Measurements from ENCODE around the gene BUB3. TPM values are rescaled to one million over a fixed set of nuclear protein-coding genes. Genes with fewer than 3 reads are reported as not detected.
A peak's percentile ranks its signal among the peaks of the same experiment; 100 is the strongest.

BUB3 gene
- total RNA-seq, 1 experiment from 2014 or later, result 113 TPM

GRCh38 chr10:123153486-123154091 is 613 bp upstream of the BUB3 start:
- peaks cover 32% of the 10 kb centered on the region for H3K36me3 Mint-ChIP-seq (ENCODE audit: insufficient read depth, unreplicated experiment)
- intact Hi-C loops (cut with micrococcal nuclease; ENCODE audit: unreplicated experiment), result no loop called here
- H3K27ac Mint-ChIP-seq (ENCODE audit: unreplicated experiment), result peak overlapping the region; percentile 96
- no peak for TF ChIP-seq CTCF (IDR thresholded peaks at IDR 0.05; ENCODE audit: unreplicated experiment)
- peaks cover 11% of the 10 kb centered on the region for H3K27me3 Mint-ChIP-seq (ENCODE audit: unreplicated experiment)
- peak overlapping the region; percentile 93 for H3K4me3 Mint-ChIP-seq (ENCODE audit: low read depth, unreplicated experiment)
- H3K9me3 Mint-ChIP-seq (ENCODE audit: low read depth, unreplicated experiment), result no peaks in the 10 kb centered on the region
- H3K4me1 Mint-ChIP-seq (ENCODE audit: low read depth, unreplicated experiment), result peaks cover 27% of the 10 kb centered on the region
- CTCF ChIA-PET, result interaction anchor here (0.9 to 1.0 kb wide), 2 partner anchors 14 to 224 kb away, joined by 3 to 6 read pairs; no protein-coding TSS in a partner anchor
- DNase-seq, result no peak
- BruUV-seq (replicated peaks), result no TSS peak

- peaks cover 32% of the 10 kb centered on the region for H3K36me3 Mint-ChIP-seq (ENCODE audit: insufficient read depth, unreplicated experiment)
- intact Hi-C loops (cut with micrococcal nuclease; ENCODE audit: unreplicated experiment), result no loop called here
- BruUV-seq (replicated peaks), result no TSS peak
- peak; percentile 42 for DNase-seq
- TF ChIP-seq CTCF (IDR thresholded peaks at IDR 0.05; ENCODE audit: unreplicated experiment), result no peak
- no peaks in the 10 kb centered on the region for H3K9me3 Mint-ChIP-seq (ENCODE audit: low read depth, unreplicated experiment)
- H3K27me3 Mint-ChIP-seq (ENCODE audit: unreplicated experiment), result no peaks in the 10 kb centered on the region
- peak overlapping the region; percentile 93 for H3K4me3 Mint-ChIP-seq (ENCODE audit: low read depth, unreplicated experiment)
- H3K27ac Mint-ChIP-seq (ENCODE audit: unreplicated experiment), result peak overlapping the region; percentile 96
- peaks cover 27% of the 10 kb centered on the region for H3K4me1 Mint-ChIP-seq (ENCODE audit: low read depth, unreplicated experiment)
- CTCF ChIA-PET, result interaction anchor here (0.9 kb wide), 1 partner anchor 223 kb away, joined by 3 read pairs; no protein-coding TSS in a partner anchor
Observed at GRCh38 chr10:123154711-123155505, 706 bp downstream of the BUB3 start.

- intact Hi-C loops (cut with micrococcal nuclease; ENCODE audit: unreplicated experiment), result no loop called here
- peak overlapping the region; percentile 56 for H3K27ac Mint-ChIP-seq (ENCODE audit: unreplicated experiment)
- H3K4me1 Mint-ChIP-seq (ENCODE audit: low read depth, unreplicated experiment), result peaks cover 27% of the 10 kb centered on the region
Observed at GRCh38 chr10:123156078-123156477, 1.9 kb downstream of the BUB3 start.

GRCh38 chr10:123157210-123157609 is 3.0 kb downstream of the BUB3 start:
- peak overlapping the region; percentile 32 for H3K27ac Mint-ChIP-seq (ENCODE audit: unreplicated experiment)
- CTCF ChIA-PET, result no interaction called here
- no peak for DNase-seq
- no peaks in the 10 kb centered on the region for H3K27me3 Mint-ChIP-seq (ENCODE audit: unreplicated experiment)
- no peaks in the 10 kb centered on the region for H3K9me3 Mint-ChIP-seq (ENCODE audit: low read depth, unreplicated experiment)
- peaks cover 46% of the 10 kb centered on the region for H3K36me3 Mint-ChIP-seq (ENCODE audit: insufficient read depth, unreplicated experiment)
- peaks cover 27% of the 10 kb centered on the region for H3K4me1 Mint-ChIP-seq (ENCODE audit: low read depth, unreplicated experiment)
- no TSS peak for BruUV-seq (replicated peaks)
- H3K4me3 Mint-ChIP-seq (ENCODE audit: low read depth, unreplicated experiment), result peak overlapping the region; percentile 4
- intact Hi-C loops (cut with micrococcal nuclease; ENCODE audit: unreplicated experiment), result no loop called here
- TF ChIP-seq CTCF (IDR thresholded peaks at IDR 0.05; ENCODE audit: unreplicated experiment), result no peak

More at GRCh38 chr10:123156078-123156477, 1.9 kb downstream of the BUB3 start:
- Mint-ChIP-seq H3K36me3 (ENCODE audit: insufficient read depth, unreplicated experiment) (peaks cover 39% of the 10 kb centered on the region), H3K4me3 (ENCODE audit: low read depth, unreplicated experiment) (peak overlapping the region; percentile 93), H3K9me3 (ENCODE audit: low read depth, unreplicated experiment) (no peaks in the 10 kb centered on the region), H3K27me3 (ENCODE audit: unreplicated experiment) (no peaks in the 10 kb centered on the region)
- DNase-seq, result no peak
- BruUV-seq (replicated peaks), result TSS peak; percentile 36
- CTCF ChIA-PET, result no interaction called here
- TF ChIP-seq CTCF (IDR thresholded peaks at IDR 0.05; ENCODE audit: unreplicated experiment), result no peak

All from Calu3 (cell line).